GM19043 (cell line): Measurements from ENCODE around the gene CREB3L1.

ENCODE experiments used
- ATAC-seq: cut with Tn5 transposase; IDR thresholded peaks from one replicate; pipeline ENCODE4 v1.9.1; 2021; ENCODE audit warnings: low read depth; ENCODE audit not compliant: unreplicated experiment

CREB3L1 gene

GRCh38 chr11:46315783-46316563 is 38.5 kb downstream of the CREB3L1 start:
- no peak for ATAC-seq

GRCh38 chr11:46319074-46319453 is 41.6 kb downstream of the CREB3L1 start:
- ATAC-seq, result no peak

GRCh38 chr11:46321757-46322156 is 44.3 kb downstream of the CREB3L1 start:
- no peak for ATAC-seq

GRCh38 chr11:46322759-46323158 is 45.3 kb downstream of the CREB3L1 start:
- ATAC-seq, result no peak

- no peak for ATAC-seq
Measured at GRCh38 chr11:46326813-46327416, 49.5 kb downstream of the CREB3L1 start.

- no peak for ATAC-seq
Measured at GRCh38 chr11:46327829-46328228, 50.4 kb downstream of the CREB3L1 start.

- no peak for ATAC-seq
Measured at GRCh38 chr11:46330154-46330553, 52.7 kb downstream of the CREB3L1 start.

GRCh38 chr11:46330563-46331281 is 53.3 kb downstream of the CREB3L1 start:
- no peak for ATAC-seq

- ATAC-seq, result no peak
Measured at GRCh38 chr11:46331282-46331984, 54.0 kb downstream of the CREB3L1 start.

GRCh38 chr11:46332093-46332567 is 54.7 kb downstream of the CREB3L1 start:
- no peak for ATAC-seq

- ATAC-seq, result no peak
Measured at GRCh38 chr11:46332568-46333393, 55.3 kb downstream of the CREB3L1 start.

- no peak for ATAC-seq
Measured at GRCh38 chr11:46333394-46333947, 56.0 kb downstream of the CREB3L1 start.

GRCh38 chr11:46334211-46334610 is 56.7 kb downstream of the CREB3L1 start:
- no peak for ATAC-seq

- no peak for ATAC-seq
Measured at GRCh38 chr11:46335271-46335670, 57.8 kb downstream of the CREB3L1 start.

GRCh38 chr11:46335890-46336562 is 58.6 kb downstream of the CREB3L1 start:
- no peak for ATAC-seq

- ATAC-seq, result no peak
Measured at GRCh38 chr11:46336563-46337180, 59.2 kb downstream of the CREB3L1 start.

GRCh38 chr11:46337626-46338345 is 60.3 kb downstream of the CREB3L1 start:
- ATAC-seq, result no peak

- ATAC-seq, result no peak
Measured at GRCh38 chr11:46338636-46338987, 61.1 kb downstream of the CREB3L1 start.
